AG04449 (cell line): ENCODE results near the gene PLD3.

Experiments
- CTCF ChIA-PET: fragments of 350-600 bp; formaldehyde crosslinking; extraction: SDS; loops from one replicate; lab custom pipeline; 2021; ENCODE audit warnings: antibody characterized with exemption; lab: Yijun Ruan, JAX
- POLR2A ChIA-PET: fragments of 400-600, 350-600 bp; formaldehyde crosslinking; extraction: SDS; loops from one replicate; lab custom pipeline; 2020; ENCODE audit warnings: antibody characterized with exemption, inconsistent platforms; lab: Yijun Ruan, JAX
- DNase-seq: peaks from one replicate; pipeline ENCODE4 v3.0.0-alpha.2; 2010; ENCODE audit warnings: low read depth, low spot score
- H3K4me3 ChIP-seq: 2 replicates; pipeline ENCODE4 v1.5.1; 2011; ENCODE audit warnings: low read depth, mild to moderate bottlenecking, control low read depth, low read length
- TF ChIP-seq, protein P1 (sequence below): IDR thresholded peaks from one replicate; pipeline ENCODE4 v1.5.1; 2011; ENCODE audit warnings: mild to moderate bottlenecking, moderate library complexity, low read length, control low read depth, inconsistent platforms; ENCODE audit not compliant: insufficient read depth; ENCODE audit errors: missing control alignments

The PLD3 gene

GRCh38 chr19:40392894-40393517 lies 44.5 kb downstream of the PLD3 start:
- CTCF ChIA-PET, result no interaction called here
- POLR2A ChIA-PET, result interaction anchor here (0.6 kb wide), 1 partner anchor 209 kb away, joined by 3 read pairs; no protein-coding TSS in a partner anchor
- H3K4me3 ChIP-seq, result no peak overlapping the region
- TF ChIP-seq, protein P1, sequence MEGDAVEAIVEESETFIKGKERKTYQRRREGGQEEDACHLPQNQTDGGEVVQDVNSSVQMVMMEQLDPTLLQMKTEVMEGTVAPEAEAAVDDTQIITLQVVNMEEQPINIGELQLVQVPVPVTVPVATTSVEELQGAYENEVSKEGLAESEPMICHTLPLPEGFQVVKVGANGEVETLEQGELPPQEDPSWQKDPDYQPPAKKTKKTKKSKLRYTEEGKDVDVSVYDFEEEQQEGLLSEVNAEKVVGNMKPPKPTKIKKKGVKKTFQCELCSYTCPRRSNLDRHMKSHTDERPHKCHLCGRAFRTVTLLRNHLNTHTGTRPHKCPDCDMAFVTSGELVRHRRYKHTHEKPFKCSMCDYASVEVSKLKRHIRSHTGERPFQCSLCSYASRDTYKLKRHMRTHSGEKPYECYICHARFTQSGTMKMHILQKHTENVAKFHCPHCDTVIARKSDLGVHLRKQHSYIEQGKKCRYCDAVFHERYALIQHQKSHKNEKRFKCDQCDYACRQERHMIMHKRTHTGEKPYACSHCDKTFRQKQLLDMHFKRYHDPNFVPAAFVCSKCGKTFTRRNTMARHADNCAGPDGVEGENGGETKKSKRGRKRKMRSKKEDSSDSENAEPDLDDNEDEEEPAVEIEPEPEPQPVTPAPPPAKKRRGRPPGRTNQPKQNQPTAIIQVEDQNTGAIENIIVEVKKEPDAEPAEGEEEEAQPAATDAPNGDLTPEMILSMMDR, result peak; percentile 22
- DNase-seq, result no peak

DNA sequence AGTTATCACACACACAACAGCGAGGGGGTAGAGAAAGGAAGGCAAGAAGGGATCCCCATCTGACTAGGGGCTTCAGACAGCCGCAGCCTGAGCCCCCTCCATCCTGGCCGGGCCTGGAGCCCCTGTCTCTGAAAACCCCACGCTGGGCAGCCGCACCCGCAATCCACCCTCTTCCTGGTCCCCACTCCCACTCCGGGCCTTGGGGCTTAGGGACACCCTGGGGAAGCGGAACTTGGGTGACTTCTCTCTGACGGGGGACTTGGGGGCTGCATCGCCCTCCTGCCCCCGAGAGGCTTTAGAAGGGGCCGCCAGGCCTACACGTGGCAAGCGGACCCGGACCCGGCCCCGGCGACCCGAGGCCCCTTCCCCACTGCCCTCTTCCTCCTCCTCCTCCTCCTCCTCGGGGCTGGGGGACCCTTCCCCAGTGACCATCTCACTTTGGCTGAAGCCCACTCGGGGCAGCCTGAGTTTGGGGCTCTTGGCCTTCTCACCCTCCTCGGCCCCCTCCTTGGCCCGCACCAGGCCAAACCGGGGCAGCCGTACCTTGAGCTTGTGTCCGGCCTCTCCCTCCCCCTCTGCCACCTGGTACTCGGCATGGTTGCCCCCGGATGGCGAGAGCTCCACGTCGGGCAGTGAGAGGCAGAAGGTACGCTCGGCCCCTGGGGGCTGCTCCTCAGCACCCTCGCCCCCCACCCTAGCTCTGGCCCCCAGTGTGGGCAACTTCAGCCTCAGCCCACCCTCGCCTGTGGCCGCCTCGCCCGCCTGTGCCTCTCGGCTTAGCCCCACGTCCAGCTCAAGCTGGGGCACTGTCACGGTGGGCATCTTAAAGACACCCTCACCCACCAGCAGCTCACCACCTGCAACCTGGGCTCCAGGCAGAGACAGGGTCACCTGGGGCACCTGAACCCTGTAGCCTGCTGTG lies 45.7 kb downstream of the PLD3 start:
- no peak overlapping the region for H3K4me3 ChIP-seq
- TF ChIP-seq, protein P1, result no peak
- POLR2A ChIA-PET, result interaction anchor here (0.6 kb wide), 1 partner anchor 208 kb away, joined by 3 read pairs; no protein-coding TSS in a partner anchor
- DNase-seq, result no peak
- CTCF ChIA-PET, result interaction anchor here (1.6 kb wide), 1 partner anchor 9 kb away, joined by 6 read pairs; no protein-coding TSS in a partner anchor

GRCh38 chr19:40394816-40395210 lies 46.3 kb downstream of the PLD3 start:
- TF ChIP-seq, protein P1, result no peak
- POLR2A ChIA-PET, result no interaction called here
- no peak overlapping the region for H3K4me3 ChIP-seq
- CTCF ChIA-PET, result interaction anchor here (1.6 kb wide), 1 partner anchor 8 kb away, joined by 6 read pairs; no protein-coding TSS in a partner anchor
- DNase-seq, result no peak

DNA sequence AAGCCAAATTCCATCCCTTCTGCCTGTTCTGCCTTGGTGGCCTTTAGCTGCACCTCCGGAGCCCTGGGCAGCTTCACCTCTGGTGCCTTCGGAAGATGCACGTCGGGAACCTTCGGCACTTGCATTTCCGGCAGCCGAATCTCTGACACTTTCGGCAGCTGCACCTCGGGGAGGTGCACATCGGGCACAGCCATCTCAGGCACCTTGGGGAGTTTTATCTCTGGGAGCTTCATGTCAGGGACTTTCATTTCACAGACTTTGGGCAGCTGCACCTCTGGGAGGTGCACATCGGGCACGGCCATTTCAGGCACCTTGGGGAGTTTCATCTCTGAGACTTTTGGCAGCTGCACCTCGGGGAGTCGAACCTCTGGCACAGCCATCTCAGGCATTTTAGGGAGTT lies 47.5 kb downstream of the PLD3 start:
- no peak overlapping the region for H3K4me3 ChIP-seq
- no peak for DNase-seq
- ChIA-PET POLR2A (no interaction called here), CTCF (interaction anchor here (0.8 to 1.5 kb wide), 2 partner anchors 15 to 22 kb away, joined by 3 to 4 read pairs; no protein-coding TSS in a partner anchor)
- TF ChIP-seq, protein P1, result no peak

DNA sequence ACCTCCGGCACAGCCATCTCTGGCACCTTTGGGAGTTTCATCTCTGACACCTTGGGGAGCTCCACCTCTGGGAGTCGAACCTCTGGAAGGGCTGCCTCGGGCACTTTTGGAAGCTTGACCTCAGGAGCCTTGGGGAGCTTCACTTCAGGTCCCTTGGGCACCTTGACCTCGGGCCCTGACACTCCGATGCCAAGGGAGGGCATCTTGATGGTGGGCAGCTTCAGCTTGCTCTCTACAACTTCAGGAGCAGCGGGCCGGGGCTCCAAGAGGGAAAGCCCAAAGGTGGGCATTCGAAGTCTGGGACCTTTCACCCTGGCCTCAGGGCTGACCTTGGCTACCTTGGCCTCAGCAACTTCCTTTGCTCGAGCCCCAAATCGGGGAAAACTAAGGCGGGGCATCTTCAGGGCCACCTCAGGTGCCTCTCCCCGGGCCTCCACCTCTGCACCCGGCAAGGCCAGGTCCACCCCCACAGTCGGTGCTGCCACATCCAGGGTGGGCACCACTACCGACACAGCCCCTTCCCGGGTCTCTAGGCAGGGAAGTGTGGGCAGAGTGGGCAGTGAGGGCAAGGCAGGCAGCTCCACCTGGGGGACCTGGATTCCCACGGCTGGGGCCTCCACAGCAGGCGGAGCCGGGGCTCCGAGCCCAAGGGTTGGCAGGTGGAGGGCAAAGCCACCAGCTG lies 48.5 kb downstream of the PLD3 start:
- no peak for DNase-seq
- ChIA-PET CTCF (interaction anchor here (1.5 kb wide), 1 partner anchor 14 kb away, joined by 4 read pairs; no protein-coding TSS in a partner anchor), POLR2A (interaction anchor here (0.6 to 0.7 kb wide), 2 partner anchors 46 to 401 kb away, joined by 3 to 4 read pairs; no protein-coding TSS in a partner anchor)
- TF ChIP-seq, protein P1, result no peak
- H3K4me3 ChIP-seq, result no peak overlapping the region
